ENCODE measurements around the gene LRRC3C.

The LRRC3C gene

DNA sequence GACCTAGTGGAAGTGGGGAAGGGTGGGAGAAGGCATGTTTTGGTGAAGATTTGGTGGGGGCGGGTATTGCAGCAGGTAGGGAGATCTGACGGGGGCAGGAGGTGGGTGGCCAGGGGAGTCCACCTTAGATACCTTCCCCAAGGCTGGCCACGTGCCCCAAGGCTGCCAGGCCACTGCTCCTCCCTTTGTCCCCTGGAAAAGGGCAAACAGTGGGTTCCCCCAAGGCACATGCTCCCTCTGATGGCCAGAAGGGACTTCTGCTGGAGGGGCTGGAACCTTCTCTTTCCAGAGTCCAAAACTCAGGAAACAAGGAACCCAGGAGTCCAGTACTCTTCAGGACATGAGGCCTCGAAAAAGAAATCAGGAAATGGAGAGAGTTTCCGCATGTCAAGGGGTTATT is 46.9 kb downstream of the LRRC3C start:
- DNase-seq (ENCODE audit: low read depth), result no peak

DNA sequence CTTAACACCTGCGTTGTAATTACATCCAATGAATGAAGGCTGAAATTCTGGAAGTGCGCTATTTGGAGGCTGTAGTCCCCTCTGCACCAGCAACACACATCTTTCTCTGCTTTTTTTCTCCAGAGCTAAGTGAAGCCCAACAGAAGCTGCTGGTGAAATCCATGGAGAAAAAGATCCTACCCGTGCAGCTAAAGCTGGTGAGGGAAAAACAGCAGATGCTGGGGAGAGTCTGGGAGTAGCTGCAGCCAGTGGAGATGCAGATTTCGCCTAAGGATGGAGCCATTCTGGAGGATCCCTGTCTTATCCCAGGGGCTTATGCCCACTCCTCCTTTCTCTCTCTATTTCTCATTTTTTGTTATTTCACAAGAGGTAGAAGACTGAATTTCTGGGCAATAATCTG is 48.3 kb downstream of the LRRC3C start:
- DNase-seq (ENCODE audit: low read depth), result no peak

- DNase-seq (ENCODE audit: low read depth), result no peak
Measured at GRCh38 chr17:39979016-39979670, 51.6 kb downstream of the LRRC3C start.

DNA sequence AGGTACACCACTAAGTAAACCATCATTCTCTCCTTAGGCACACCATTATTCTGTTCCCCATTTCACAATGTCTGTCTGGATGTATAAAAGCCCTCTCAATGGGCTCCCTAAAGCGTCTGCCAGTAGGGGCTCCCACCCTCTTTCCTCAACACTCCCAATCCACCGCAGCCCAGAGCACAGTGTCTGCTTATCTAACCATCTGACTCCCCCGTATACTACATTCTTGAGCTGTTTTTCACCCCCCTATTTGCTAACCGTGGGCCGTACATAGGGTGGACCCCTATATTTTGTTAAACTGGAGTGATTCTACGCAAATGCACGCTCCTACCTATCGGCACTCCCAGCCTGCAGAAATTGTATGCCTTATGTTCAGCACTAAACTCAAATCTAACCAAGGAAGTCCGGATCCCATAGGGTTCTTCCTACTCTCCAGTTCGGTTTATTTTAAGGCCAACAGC is 52.4 kb downstream of the LRRC3C start:
- DNase-seq (ENCODE audit: low read depth), result no peak

GRCh38 chr17:39980351-39981206 is 53.0 kb downstream of the LRRC3C start, which contains the start of gene PSMD3:
TSS of gene PSMD3 (plus strand) at chr17:39980807. CDS start at chr17:39980971, 164 bp downstream.
- peak; percentile 92 for DNase-seq (ENCODE audit: low read depth)

- DNase-seq (ENCODE audit: low read depth), result no peak
Measured at GRCh38 chr17:39981207-39981741, 53.7 kb downstream of the LRRC3C start.

GRCh38 chr17:39981766-39982375 is 54.3 kb downstream of the LRRC3C start:
- DNase-seq (ENCODE audit: low read depth), result no peak

- DNase-seq (ENCODE audit: low read depth), result no peak
Measured at GRCh38 chr17:39988206-39988810, 60.8 kb downstream of the LRRC3C start.

DNA sequence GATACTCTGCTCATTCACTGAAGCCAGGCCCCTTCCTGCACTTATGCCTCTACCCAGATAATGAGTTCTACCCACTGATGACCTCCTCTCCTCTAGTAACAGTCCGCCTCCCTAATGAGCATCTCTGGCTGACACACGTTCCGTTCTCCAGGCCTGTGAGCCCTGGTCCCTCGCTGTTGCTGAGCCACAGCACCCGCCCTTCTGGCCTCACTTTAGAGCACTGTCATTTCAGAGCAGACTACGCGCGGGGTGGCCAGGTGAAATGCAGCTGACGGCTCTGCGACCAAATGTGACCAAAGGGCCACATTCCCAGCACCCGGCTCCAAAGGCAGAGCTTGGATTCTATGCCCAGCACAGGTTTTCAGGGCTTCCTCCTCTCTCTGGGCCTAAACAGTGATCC is 66.9 kb downstream of the LRRC3C start:
- no peak for DNase-seq (ENCODE audit: low read depth)
